NCI-H1417 (cell line): Measurements from ENCODE around the gene TRIM25.

Experiments
- DNase-seq, 3 experiments: peaks; one replicate each; lab custom pipeline; 2025; lab: John Stamatoyannopoulos, UW

The TRIM25 gene

GRCh38 chr17:56926704-56927103 lies 12.9 kb upstream of the TRIM25 start:
- no peak for DNase-seq

- DNase-seq, result no peak
Measured at GRCh38 chr17:56926270-56926669, 12.4 kb upstream of the TRIM25 start.

- no peak for DNase-seq
Measured at GRCh38 chr17:56925088-56925487, 11.2 kb upstream of the TRIM25 start.

- no peak for DNase-seq
Measured at GRCh38 chr17:56919717-56920116, 5.9 kb upstream of the TRIM25 start.

GRCh38 chr17:56918916-56919315 lies 5.1 kb upstream of the TRIM25 start:
- no peak for DNase-seq

- no peak for DNase-seq
Measured at GRCh38 chr17:56917559-56918296, 3.9 kb upstream of the TRIM25 start.

- peak in 1 of 3 experiments; percentile 45 for DNase-seq
Measured at GRCh38 chr17:56914581-56915273, 878 bp upstream of the TRIM25 start.

- peak; percentile 65 to 92 (median 86) for DNase-seq
Measured at GRCh38 chr17:56913353-56913866, 439 bp downstream of the TRIM25 start.

- DNase-seq, result no peak
Measured at GRCh38 chr17:56913000-56913311, 893 bp downstream of the TRIM25 start.

- DNase-seq, result no peak
Measured at GRCh38 chr17:56912105-56912999, 1.5 kb downstream of the TRIM25 start.

GRCh38 chr17:56910509-56911235 lies 3.2 kb downstream of the TRIM25 start:
- no peak for DNase-seq

GRCh38 chr17:56909742-56910508 lies 3.9 kb downstream of the TRIM25 start:
- no peak for DNase-seq

GRCh38 chr17:56908001-56908542 lies 5.8 kb downstream of the TRIM25 start:
- no peak for DNase-seq

GRCh38 chr17:56903560-56903959 lies 10.3 kb downstream of the TRIM25 start:
- DNase-seq, result no peak

- no peak for DNase-seq
Measured at GRCh38 chr17:56902348-56902747, 11.5 kb downstream of the TRIM25 start.

GRCh38 chr17:56899403-56899802 lies 14.4 kb downstream of the TRIM25 start:
- DNase-seq, result no peak

GRCh38 chr17:56898874-56899273 lies 15.0 kb downstream of the TRIM25 start:
- DNase-seq, result no peak

GRCh38 chr17:56897646-56898424 lies 16.0 kb downstream of the TRIM25 start:
- no peak for DNase-seq

GRCh38 chr17:56896968-56897359 lies 16.9 kb downstream of the TRIM25 start:
- no peak for DNase-seq
